Fibroblast of upper back skin (primary cell): Measurements from ENCODE around the gene MEA1.
"Not testable (repeated sequence)": the region's sequence is repeated elsewhere in the genome, so short reads cannot be mapped to it uniquely, and the experiment has no call there.

ENCODE experiments used
- DNase-seq: peaks from one replicate; pipeline ENCODE4 v3.0.0-alpha.2; 2013

MEA1 gene

GRCh38 chr6:43006251-43006650 is 7.5 kb downstream of the MEA1 start:
- DNase-seq, result no peak

- no peak for DNase-seq
These were observed 7.9 kb downstream of the MEA1 start for GRCh38 chr6:43005844-43006243.

- no peak for DNase-seq
These were observed 11.9 kb downstream of the MEA1 start for GRCh38 chr6:43001843-43002242.

GRCh38 chr6:42998205-42998604 is 15.5 kb downstream of the MEA1 start:
- DNase-seq, result not testable (repeated sequence)

DNA sequence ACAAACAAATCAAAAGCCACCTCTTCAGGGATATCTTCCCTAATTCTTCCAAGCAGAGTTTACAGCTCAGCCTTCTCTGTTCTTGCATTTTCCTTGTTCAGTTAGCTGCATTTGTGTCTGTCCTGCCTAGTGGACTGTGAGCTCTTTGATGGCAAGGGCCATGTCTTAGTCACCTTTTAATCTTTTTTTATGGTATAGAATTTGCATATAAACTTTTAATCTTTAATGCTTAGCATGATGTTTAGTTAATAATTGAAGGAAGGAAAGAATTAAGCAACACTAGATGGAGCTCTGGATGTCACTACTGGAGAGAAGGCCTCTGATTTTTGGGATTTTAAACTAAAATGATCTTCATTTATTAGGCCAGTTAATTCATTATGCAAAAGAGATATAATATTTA is 17.2 kb downstream of the MEA1 start:
- no peak for DNase-seq

- no peak for DNase-seq
These were observed 20.3 kb downstream of the MEA1 start for GRCh38 chr6:42993445-42993844.

DNA sequence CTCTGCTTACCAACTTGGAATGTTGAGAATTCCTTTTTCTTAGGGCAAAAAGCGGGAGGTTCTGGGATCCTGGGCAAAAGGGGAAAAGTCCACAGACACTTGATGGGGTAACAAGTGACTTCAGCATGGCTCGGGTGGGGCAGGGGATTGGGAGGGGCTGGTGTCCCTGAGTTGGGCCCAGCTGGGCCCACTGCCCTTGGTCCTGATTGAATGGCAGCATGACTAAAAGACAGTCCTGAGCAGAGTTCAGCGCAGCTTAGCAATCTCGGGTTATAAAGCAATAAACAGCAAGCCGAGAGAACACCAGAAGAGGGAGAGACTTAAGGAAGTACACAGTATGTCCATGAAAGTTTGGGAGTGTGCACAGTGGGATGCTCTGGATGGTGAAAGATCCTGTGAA is 23.8 kb downstream of the MEA1 start:
- DNase-seq, result no peak

- no peak for DNase-seq
These were observed 25.2 kb downstream of the MEA1 start for GRCh38 chr6:42988486-42989020.

GRCh38 chr6:42987533-42988451 is 26.0 kb downstream of the MEA1 start:
- no peak for DNase-seq

DNA sequence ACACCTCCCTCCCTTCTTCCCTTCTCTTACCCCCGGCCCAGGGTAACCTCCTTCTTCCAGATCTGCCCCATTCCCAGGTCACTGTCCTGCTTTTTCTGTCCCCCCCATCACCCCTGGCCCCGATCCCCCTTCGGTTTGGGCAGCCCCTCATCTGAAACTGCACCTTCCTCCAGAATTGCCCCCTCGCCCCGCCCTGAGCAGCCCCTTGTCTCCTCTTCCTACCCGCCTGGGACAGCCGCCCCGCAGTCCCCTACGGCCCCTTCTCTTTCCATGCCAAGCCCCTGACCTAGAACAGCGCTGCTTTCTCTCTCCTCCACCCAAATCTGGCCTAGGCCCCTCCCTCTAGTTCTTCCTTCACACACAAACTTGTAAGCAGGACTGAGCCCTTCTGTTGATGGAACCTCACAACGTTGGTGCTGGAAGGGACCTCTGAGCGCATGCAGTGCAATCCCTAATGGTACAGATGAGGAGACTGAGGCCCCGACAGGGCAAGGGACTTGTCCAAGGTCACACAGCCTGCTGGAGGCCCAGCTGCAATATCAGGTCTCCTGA is 28.7 kb downstream of the MEA1 start:
- DNase-seq, result no peak

DNA sequence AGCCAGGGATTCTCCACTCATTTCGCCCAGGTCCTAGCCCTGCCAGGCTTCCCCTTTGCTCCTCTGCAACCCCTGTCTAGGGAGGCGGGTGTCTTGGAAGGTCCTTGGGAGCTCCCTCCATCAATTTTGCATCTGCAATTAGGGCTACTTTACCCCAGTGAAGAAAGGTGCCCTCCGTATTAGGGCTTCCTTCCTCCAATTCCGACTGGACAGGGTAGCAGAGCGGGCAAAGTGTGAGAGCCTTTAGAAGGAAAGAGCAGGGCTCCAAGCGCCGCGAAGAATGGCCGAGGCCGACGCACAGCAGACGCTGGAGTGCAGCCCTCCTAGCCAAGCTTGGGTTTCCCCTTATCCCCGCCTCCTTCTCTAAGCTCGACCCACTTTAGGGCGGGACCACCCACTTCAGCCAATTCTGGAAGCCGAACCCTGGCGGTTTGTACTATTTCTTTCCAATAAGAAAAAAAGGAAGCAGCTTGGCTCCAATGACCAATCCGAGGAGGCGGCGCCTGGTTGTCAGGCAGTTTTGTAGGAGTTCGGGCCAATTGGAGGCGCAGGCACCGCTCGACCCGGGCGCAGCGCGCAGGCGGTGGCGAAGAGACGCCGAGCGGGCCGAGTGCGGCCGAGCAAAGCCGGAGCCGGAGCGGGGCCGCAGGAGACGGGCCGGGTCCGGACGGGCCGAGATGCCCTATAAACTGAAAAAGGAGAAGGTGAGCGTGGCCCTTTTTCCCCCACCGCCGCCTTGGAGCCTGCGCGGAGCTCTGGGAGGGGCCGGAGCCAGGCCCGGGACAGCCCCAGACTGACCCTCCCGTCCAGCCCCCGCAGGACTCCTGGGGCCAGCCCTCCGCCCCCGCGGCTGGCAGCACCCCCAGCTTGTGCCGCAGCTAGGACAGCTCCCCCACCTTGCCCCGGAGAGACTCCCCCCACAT is 29.5 kb downstream of the MEA1 start, which contains the start of gene PPP2R5D:
Gene PPP2R5D, plus strand, starts transcription at position 570 of the 923 bp plus-strand sequence. Its CDS starts 108 bp downstream, at position 678.
- DNase-seq, result peak; percentile 99

DNA sequence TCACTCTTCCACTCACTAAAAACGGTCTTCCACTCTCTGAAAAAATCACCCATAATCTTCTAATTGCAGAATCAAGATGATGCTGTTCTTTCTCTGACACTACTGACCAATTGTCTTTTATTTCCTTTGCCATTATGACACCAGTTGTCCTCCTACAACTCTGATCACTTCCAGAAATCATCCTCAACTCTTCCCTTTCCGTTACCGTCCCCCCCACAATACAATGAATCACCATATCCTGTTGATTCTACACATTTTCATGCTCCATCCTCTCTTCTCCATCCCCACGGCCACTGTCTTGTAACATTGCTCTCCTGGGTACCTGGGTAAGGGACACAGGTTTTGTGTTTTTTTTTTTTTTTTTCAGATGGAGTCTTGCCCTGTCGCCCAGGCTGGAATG is 31.9 kb downstream of the MEA1 start:
- DNase-seq, result no peak

DNA sequence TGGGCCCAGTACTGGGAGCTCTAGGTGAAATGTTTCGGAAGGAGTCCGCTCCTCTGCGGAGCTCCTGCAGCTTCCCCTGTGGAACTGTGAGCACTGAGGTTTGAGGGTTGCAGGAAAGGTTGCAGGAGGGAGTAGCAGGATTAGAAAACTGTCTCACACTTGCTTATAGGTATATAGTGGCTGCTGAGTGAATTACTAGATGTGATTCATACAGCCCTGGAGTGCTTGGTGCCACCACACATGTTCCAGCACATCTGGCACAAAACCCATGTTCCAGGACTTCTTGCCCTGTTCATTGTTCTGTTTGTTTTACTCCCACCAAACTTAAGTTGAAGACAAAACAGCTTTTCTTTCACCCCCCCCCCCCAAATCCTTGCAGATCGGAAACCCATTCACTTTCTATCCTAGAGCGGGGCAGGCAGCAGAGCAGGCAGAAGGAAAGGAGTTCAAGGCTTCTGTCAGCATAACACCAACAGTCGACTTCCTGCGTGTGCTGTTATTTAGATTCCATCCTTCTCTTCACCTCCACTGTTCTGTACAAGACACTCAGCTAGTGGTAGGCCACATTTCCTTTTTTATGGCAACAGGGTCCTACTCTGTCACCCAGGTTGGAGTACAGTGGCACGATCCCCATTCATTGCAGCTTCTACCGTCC is 34.1 kb downstream of the MEA1 start:
- peak; percentile 29 for DNase-seq

GRCh38 chr6:42978839-42979522 is 34.8 kb downstream of the MEA1 start, which contains the start of gene PEX6:
TSS of gene PEX6 (minus strand) at chr6:42979181. CDS start at chr6:42979150, 31 bp downstream.
- DNase-seq, result peak; percentile 87

GRCh38 chr6:42978487-42978838 is 35.3 kb downstream of the MEA1 start:
- DNase-seq, result no peak

GRCh38 chr6:42974919-42975505 is 38.7 kb downstream of the MEA1 start:
- no peak for DNase-seq

- no peak for DNase-seq
These were observed 39.8 kb downstream of the MEA1 start for GRCh38 chr6:42973926-42974325.

DNA sequence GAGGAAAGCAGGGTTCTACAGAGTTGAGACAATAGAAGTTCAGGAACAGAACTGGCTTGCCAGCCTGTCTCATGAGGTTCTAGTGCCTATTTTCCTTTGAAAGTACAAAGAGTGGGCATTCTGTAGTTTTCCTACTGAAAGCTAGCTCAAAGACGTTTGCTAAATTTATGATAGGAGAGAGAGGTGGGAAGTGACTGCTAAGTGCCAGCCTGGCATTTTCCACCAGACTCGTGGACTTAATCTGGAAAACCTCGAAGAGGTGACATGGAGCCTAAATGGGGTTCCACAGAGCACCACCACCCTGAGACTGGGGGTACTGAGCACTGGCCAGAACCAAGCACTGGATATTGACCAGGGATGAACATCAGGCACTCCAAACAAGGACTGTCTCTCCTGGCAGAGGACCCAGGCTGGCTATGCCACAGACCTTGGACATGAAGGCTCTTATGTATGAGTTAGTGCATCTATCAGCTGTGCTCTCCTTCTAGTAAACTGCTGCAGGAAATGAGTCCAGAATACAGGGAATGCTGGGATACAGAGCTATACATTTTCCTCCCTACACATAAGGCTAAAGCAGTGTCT is 41.9 kb downstream of the MEA1 start:
- DNase-seq, result no peak

DNA sequence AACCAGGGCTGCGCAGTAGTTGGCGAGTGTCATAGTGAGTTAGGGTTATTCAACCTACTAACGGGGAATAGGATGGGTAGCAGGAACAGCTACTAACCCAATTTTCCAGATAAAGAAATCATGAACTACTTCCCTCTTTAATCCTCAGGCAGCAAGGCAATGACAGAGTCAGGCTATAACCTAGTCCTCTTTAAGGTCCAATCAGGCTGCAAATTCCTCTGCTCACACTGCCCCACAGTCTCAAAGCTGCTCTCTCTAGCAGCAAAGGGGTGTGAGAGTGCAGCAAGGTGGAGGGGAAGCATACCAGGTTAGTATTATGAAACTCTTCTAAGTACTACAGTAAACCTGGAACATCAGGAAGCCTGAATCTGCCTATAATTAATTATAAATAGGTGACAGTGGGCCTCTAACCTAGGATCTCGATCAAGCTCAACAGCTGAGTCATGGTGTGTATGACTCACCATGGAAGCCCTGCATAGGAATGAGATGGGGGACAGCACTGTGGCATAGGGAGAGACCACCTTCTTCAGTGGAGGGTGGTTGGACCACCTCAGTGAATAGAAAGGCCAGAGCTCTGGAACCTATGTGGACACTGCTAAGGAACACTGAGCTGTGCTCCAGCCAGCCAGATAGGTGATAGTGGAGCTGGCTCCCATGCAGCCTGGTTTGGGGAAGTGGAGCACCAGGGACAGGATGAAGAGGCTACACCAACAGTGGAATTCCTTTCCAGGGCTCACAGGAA is 42.7 kb downstream of the MEA1 start:
- peak; percentile 26 for DNase-seq

DNA sequence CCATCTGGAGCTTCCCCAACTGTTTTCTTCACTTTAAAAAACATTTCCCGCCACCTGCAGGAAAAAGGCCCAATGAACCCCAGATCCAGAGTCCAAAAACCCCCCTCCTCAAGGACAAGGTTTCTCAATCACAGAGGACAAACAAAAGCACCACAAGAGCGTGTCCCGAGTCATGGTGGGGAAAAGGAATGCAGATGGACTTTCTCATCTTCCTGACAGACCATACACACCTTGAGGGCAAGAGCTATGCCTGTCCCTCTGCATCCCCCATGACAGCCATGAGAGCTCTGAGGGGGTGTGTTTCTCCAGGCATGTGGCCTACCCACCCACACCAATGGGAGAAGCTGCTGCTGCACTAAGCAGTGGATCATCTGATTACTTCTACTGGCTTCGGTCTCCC is 43.8 kb downstream of the MEA1 start:
- no peak for DNase-seq
